ENCODE measurements around the gene DSTYK.

DNA sequence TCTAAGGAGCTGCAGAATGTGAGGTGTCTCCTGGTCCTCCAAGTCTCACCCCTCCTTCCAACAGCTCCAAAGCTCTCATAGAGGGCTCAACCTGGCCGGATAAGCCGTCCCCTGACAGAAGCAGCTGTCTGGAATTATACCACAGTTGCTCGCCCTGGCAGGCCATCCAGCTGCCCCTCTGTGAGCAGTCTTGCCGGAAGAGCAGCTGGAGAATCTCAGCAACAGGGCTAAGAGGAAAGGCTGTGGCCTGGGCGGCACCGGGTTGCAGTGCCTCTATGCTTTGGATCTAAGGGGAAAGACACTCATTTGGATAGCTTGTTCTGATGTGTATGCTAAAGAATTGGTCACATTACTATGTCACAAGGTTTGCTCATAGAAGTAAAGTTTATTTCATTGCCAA lies 28.6 kb upstream of the DSTYK start:
- no peak for TF ChIP-seq EZH2 (IDR thresholded peaks at IDR 0.05)
- no peak for TF ChIP-seq POLR2AphosphoS5 (IDR thresholded peaks at IDR 0.05; ENCODE audit: borderline replicate concordance, low read depth, low read length)
- TF ChIP-seq FOXP2 (optimal IDR thresholded peaks at IDR 0.05; ENCODE audit: control extremely low read depth, extremely low read length, insufficient read depth): no peak

Data from SK-N-MC (cell line).